ENCODE data around the gene UBE2I.

DNA sequence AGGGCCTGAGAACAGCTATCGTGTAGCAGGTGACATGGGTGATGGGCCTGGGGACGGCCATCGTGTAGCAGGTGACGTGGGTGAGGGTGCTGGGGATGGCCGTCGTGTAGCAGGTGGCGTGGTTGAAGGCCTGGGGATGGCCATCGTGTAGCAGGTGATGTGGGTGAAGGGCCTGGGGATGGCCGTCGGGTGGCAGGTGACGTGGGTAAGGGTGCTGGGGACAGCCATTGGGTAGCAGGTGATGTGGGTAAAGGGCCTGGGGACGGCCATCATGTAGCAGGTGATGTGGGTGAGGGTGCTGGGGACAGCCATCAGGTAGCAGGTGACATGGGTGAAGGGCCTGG is 38.1 kb upstream of the UBE2I start:
- TF ChIP-seq POLR2A (IDR thresholded peaks at IDR 0.05; ENCODE audit: low read depth, low read length), result no peak
- TF ChIP-seq POLR2AphosphoS5 (IDR thresholded peaks at IDR 0.05; ENCODE audit: low read depth, low read length), result no peak

Measured in GM12892 (cell line).